OCI-LY1 (cell line): ENCODE results near the gene PRUNE1.

Source experiments
- H2AFZ ChIP-seq: fragments of 200-600 bp; sonication (generic), shearing (Covaris generic); 2 replicates; pipeline ENCODE4 v1.6.0; 2014; ENCODE audit warnings: antibody characterized with exemption, mild to moderate bottlenecking, low read length
- H3F3A ChIP-seq: fragments of 200-600 bp; sonication (generic), shearing (Covaris generic); 2 replicates; pipeline ENCODE4 v1.6.0; 2014; ENCODE audit warnings: mild to moderate bottlenecking, antibody characterized with exemption, low read length, moderate library complexity; ENCODE audit not compliant: insufficient read depth
- H3K27ac ChIP-seq: fragments of 200-600 bp; sonication (generic); 2 replicates; pipeline ENCODE4 v1.5.1; 2014; ENCODE audit warnings: low read length, mixed run types, mild to moderate bottlenecking, low read depth; ENCODE audit not compliant: poor library complexity, severe bottlenecking
- H3K27me3 ChIP-seq: fragments of 200-600 bp; sonication (generic); 2 replicates; pipeline ENCODE4 v1.6.0; 2014; ENCODE audit warnings: antibody characterized with exemption, mild to moderate bottlenecking, low read length, moderate library complexity; ENCODE audit not compliant: insufficient read depth
- H3K36me3 ChIP-seq: fragments of 200-600 bp; sonication (generic); 2 replicates; pipeline ENCODE4 v1.6.1; 2014; ENCODE audit warnings: mild to moderate bottlenecking, antibody characterized with exemption, low read length, moderate library complexity, mixed read lengths; ENCODE audit not compliant: insufficient read depth
- H3K4me1 ChIP-seq: fragments of 200-600 bp; sonication (generic); 2 replicates; pipeline ENCODE4 v1.5.1; 2014; ENCODE audit warnings: mild to moderate bottlenecking, low read length, moderate library complexity; ENCODE audit not compliant: insufficient read depth, severe bottlenecking
- H3K4me2 ChIP-seq: fragments of 200-600 bp; sonication (generic), shearing (Covaris generic); 2 replicates; pipeline ENCODE4 v1.6.1; 2014; ENCODE audit warnings: low read length
- H3K4me3 ChIP-seq: fragments of 200-600 bp; sonication (generic); 2 replicates; pipeline ENCODE4 v1.5.1; 2014; ENCODE audit warnings: low read length, low read depth, mild to moderate bottlenecking, mixed read lengths; ENCODE audit not compliant: poor library complexity, severe bottlenecking
- H3K79me2 ChIP-seq: fragments of 200-600 bp; shearing (Covaris generic); 2 replicates; pipeline ENCODE4 v1.6.1; 2016; ENCODE audit warnings: mixed run types, low read length, mixed read lengths; ENCODE audit not compliant: insufficient read depth
- H3K9ac ChIP-seq: fragments of 200-600 bp; sonication (generic), shearing (Covaris generic); 2 replicates; pipeline ENCODE4 v1.6.1; 2014; ENCODE audit warnings: mild to moderate bottlenecking, low read length, mixed read lengths
- H3K9me2 ChIP-seq: fragments of 200-600 bp; sonication (generic), shearing (Covaris generic); 2 replicates; pipeline ENCODE4 v1.6.1; 2014; ENCODE audit warnings: low read depth, mild to moderate bottlenecking, low read length, mixed read lengths
- H3K9me3 ChIP-seq: fragments of 200-600 bp; shearing (Covaris generic); 2 replicates; pipeline ENCODE4 v1.6.1; 2014; ENCODE audit warnings: low read length, mixed read lengths
- H4K20me1 ChIP-seq: fragments of 200-600 bp; sonication (generic), shearing (Covaris generic); 2 replicates; pipeline ENCODE4 v1.6.0; 2016; ENCODE audit warnings: mild to moderate bottlenecking, low read length; ENCODE audit not compliant: insufficient read depth
- CTCF ChIP-seq: fragments of 200-600 bp; sonication (generic), shearing (Covaris generic); IDR thresholded peaks from 2 replicates; pipeline ENCODE4 v1.5.1; 2017; ENCODE audit warnings: mild to moderate bottlenecking, antibody characterized with exemption, low read length, moderate library complexity, mixed read lengths
- EZH2 ChIP-seq: fragments of 200-600 bp; sonication (generic), shearing (Covaris generic); IDR thresholded peaks from 2 replicates; pipeline ENCODE4 v1.8.0; 2017; ENCODE audit warnings: borderline replicate concordance, mixed run types, mild to moderate bottlenecking, antibody characterized with exemption, low read length, moderate library complexity, mixed read lengths

PRUNE1 gene

GRCh38 chr1:151024540-151025146, 16.4 kb downstream of the PRUNE1 start:
- Histone ChIP-seq H3K9me2 (no peaks in the 10 kb centered on the region), H3K36me3 (peaks cover 22% of the 10 kb centered on the region; the same call in 1 of the 2 replicates), H2AFZ (no peak overlapping the region), H3K4me2 (peak overlapping the region; percentile 31; the same call in 1 of the 2 replicates), H3K27ac (no peak overlapping the region), H3K27me3 (no peaks in the 10 kb centered on the region), H3K79me2 (no peaks in the 10 kb centered on the region), H3F3A (no peaks in the 10 kb centered on the region), H3K4me1 (peaks cover 5% of the 10 kb centered on the region), H3K4me3 (no peak overlapping the region), H3K9ac (no peak overlapping the region), H3K9me3 (no peaks in the 10 kb centered on the region), H4K20me1 (no peaks in the 10 kb centered on the region)
- peak; percentile 91 for TF ChIP-seq CTCF
- no peak for TF ChIP-seq EZH2

GRCh38 chr1:151026460-151026859, 18.2 kb downstream of the PRUNE1 start:
- Histone ChIP-seq H2AFZ (no peak overlapping the region), H3K4me3 (no peak overlapping the region), H4K20me1 (no peaks in the 10 kb centered on the region), H3K27me3 (no peaks in the 10 kb centered on the region), H3K4me1 (peaks cover 5% of the 10 kb centered on the region), H3K9me2 (no peaks in the 10 kb centered on the region), H3F3A (no peaks in the 10 kb centered on the region), H3K4me2 (no peak overlapping the region), H3K79me2 (no peaks in the 10 kb centered on the region), H3K9ac (no peak overlapping the region), H3K27ac (no peak overlapping the region), H3K9me3 (no peaks in the 10 kb centered on the region), H3K36me3 (peaks cover 28% of the 10 kb centered on the region; the same call in 1 of the 2 replicates)
- TF ChIP-seq CTCF (no peak), EZH2 (no peak)

GRCh38 chr1:151032164-151032563, 23.9 kb downstream of the PRUNE1 start:
- Histone ChIP-seq H4K20me1 (no peaks in the 10 kb centered on the region), H3K27me3 (no peaks in the 10 kb centered on the region), H3K79me2 (no peaks in the 10 kb centered on the region), H3K27ac (no peak overlapping the region), H3K4me2 (no peak overlapping the region), H3K9me3 (no peaks in the 10 kb centered on the region), H3K4me3 (no peak overlapping the region), H3K36me3 (peaks cover 28% of the 10 kb centered on the region), H3K9me2 (no peaks in the 10 kb centered on the region), H2AFZ (no peak overlapping the region), H3F3A (no peaks in the 10 kb centered on the region), H3K4me1 (no peaks in the 10 kb centered on the region), H3K9ac (no peak overlapping the region)
- TF ChIP-seq CTCF (no peak), EZH2 (no peak)
